ENCODE data around the gene SLC39A1. TPM values are rescaled to one million over a fixed set of nuclear protein-coding genes. Genes with fewer than 3 reads are reported as not detected.

The SLC39A1 gene
- total RNA-seq, 1 experiment from 2014 or later: 158 TPM

DNA sequence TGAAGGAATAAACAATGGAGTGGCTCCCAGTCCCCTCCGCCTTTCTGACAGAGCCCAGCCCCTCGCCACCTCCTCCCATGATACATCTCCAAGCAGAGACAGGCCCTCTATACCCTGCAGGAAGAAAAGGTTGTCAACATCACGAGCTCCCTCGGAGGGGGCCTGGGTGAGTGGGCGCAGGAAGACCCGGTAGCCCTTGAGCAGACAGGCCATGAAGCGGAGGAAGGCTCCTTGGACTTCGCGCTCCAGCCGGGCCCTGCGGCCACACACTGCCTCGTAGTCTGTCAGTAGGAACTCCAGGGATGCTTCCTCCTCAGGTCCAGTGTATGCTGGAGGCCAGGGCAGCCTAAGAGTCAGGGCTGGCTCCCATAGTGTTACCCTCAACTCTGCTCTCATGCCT lies 23.9 kb downstream of the SLC39A1 start:
- intact Hi-C loops (cut with micrococcal nuclease; ENCODE audit: unreplicated experiment): no loop called here
- Histone ChIP-seq H3K4me1 (ENCODE audit: control insufficient read depth, insufficient read depth, low read length) (no peaks in the 10 kb centered on the region), H3K27me3 (ENCODE audit: control insufficient read depth, insufficient read depth, low read length) (no peaks in the 10 kb centered on the region), H3K27ac (ENCODE audit: low read length) (no peak overlapping the region), H3K36me3 (ENCODE audit: control insufficient read depth, insufficient read depth, low read length) (0 out of 2 replicates have a peak, but pooled peaks cover 6% of the 10 kb centered on the region), H3K9me3 (ENCODE audit: control insufficient read depth, insufficient read depth, low read depth, low read length) (no peaks in the 10 kb centered on the region), H3K4me3 (ENCODE audit: low read depth in 2 of 2, low read length in 2 of 2) (no peak overlapping the region)
- DNase-seq (ENCODE audit: low read depth, low spot score) (no peak), ATAC-seq (no peak)
- POLR2A ChIA-PET: interaction anchor here (0.8 kb wide), 1 partner anchor 16 kb away, joined by 3 read pairs; no protein-coding TSS in a partner anchor
- BruUV-seq (replicated peaks): no TSS peak
- CTCF ChIA-PET: no interaction called here
- in situ Hi-C loops (cut with HindIII; ENCODE audit: low pct_unique_long_range_greater_than_20kb, low sequenced_read_pairs): no loop called here
- no peak for TF ChIP-seq SIN3A (IDR thresholded peaks at IDR 0.05; ENCODE audit: borderline replicate concordance, insufficient read depth, low read depth, low read length)
- TF ChIP-seq, protein P1, sequence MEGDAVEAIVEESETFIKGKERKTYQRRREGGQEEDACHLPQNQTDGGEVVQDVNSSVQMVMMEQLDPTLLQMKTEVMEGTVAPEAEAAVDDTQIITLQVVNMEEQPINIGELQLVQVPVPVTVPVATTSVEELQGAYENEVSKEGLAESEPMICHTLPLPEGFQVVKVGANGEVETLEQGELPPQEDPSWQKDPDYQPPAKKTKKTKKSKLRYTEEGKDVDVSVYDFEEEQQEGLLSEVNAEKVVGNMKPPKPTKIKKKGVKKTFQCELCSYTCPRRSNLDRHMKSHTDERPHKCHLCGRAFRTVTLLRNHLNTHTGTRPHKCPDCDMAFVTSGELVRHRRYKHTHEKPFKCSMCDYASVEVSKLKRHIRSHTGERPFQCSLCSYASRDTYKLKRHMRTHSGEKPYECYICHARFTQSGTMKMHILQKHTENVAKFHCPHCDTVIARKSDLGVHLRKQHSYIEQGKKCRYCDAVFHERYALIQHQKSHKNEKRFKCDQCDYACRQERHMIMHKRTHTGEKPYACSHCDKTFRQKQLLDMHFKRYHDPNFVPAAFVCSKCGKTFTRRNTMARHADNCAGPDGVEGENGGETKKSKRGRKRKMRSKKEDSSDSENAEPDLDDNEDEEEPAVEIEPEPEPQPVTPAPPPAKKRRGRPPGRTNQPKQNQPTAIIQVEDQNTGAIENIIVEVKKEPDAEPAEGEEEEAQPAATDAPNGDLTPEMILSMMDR (IDR thresholded peaks at IDR 0.05): no peak
- TF ChIP-seq, protein P2, sequence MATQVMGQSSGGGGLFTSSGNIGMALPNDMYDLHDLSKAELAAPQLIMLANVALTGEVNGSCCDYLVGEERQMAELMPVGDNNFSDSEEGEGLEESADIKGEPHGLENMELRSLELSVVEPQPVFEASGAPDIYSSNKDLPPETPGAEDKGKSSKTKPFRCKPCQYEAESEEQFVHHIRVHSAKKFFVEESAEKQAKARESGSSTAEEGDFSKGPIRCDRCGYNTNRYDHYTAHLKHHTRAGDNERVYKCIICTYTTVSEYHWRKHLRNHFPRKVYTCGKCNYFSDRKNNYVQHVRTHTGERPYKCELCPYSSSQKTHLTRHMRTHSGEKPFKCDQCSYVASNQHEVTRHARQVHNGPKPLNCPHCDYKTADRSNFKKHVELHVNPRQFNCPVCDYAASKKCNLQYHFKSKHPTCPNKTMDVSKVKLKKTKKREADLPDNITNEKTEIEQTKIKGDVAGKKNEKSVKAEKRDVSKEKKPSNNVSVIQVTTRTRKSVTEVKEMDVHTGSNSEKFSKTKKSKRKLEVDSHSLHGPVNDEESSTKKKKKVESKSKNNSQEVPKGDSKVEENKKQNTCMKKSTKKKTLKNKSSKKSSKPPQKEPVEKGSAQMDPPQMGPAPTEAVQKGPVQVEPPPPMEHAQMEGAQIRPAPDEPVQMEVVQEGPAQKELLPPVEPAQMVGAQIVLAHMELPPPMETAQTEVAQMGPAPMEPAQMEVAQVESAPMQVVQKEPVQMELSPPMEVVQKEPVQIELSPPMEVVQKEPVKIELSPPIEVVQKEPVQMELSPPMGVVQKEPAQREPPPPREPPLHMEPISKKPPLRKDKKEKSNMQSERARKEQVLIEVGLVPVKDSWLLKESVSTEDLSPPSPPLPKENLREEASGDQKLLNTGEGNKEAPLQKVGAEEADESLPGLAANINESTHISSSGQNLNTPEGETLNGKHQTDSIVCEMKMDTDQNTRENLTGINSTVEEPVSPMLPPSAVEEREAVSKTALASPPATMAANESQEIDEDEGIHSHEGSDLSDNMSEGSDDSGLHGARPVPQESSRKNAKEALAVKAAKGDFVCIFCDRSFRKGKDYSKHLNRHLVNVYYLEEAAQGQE (IDR thresholded peaks at IDR 0.05; ENCODE audit: insufficient read depth in 1 of 2, low read depth in 2 of 2, low read length in 1 of 2): no peak
- no peak for TF ChIP-seq TCF7L2 (IDR thresholded peaks at IDR 0.05; ENCODE audit: low read depth, low read length)
- no peak for TF ChIP-seq POLR2AphosphoS5 (IDR thresholded peaks at IDR 0.05; ENCODE audit: low read depth, low read length)

DNA sequence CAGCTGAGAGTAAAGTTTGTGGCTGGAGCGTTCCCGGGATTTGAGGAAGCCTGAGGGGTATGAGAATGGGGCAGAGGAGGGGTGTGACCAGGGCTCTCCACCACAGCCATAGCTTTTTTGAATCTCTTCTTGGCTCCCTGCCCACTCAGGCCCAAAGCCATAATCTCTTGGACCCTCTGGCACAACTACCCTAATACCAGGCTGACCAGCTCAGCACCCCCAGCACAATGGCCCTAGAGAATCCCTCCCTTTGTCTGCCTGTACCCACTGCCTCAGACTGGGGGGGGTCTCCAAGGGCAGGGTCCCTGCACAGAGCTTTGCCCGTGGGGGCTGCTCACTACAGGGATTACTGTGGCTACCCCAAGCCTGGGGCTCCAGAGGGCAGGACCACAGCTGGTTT lies 24.3 kb downstream of the SLC39A1 start:
- no TSS peak for BruUV-seq (replicated peaks)
- intact Hi-C loops (cut with micrococcal nuclease; ENCODE audit: unreplicated experiment): no loop called here
- POLR2A ChIA-PET: no interaction called here

More for the DNA sequence above, 24.3 kb downstream of the SLC39A1 start:
- Histone ChIP-seq H3K4me3 (ENCODE audit: low read depth in 2 of 2, low read length in 2 of 2) (no peak overlapping the region), H3K9me3 (ENCODE audit: control insufficient read depth, insufficient read depth, low read depth, low read length) (no peaks in the 10 kb centered on the region), H3K4me1 (ENCODE audit: control insufficient read depth, insufficient read depth, low read length) (no peaks in the 10 kb centered on the region), H3K36me3 (ENCODE audit: control insufficient read depth, insufficient read depth, low read length) (0 out of 2 replicates have a peak, but pooled peaks cover 6% of the 10 kb centered on the region), H3K27ac (ENCODE audit: low read length) (no peak overlapping the region), H3K27me3 (ENCODE audit: control insufficient read depth, insufficient read depth, low read length) (no peaks in the 10 kb centered on the region)
- TF ChIP-seq, protein P2 (IDR thresholded peaks at IDR 0.05; ENCODE audit: insufficient read depth in 1 of 2, low read depth in 2 of 2, low read length in 1 of 2): no peak
- TF ChIP-seq, protein P1 (IDR thresholded peaks at IDR 0.05): no peak
- TF ChIP-seq SIN3A (IDR thresholded peaks at IDR 0.05; ENCODE audit: borderline replicate concordance, insufficient read depth, low read depth, low read length) (no peak), POLR2AphosphoS5 (IDR thresholded peaks at IDR 0.05; ENCODE audit: low read depth, low read length) (no peak)
- CTCF ChIA-PET: interaction anchor here (0.7 kb wide), 2 partner anchors 19 to 413 kb away, joined by 3 to 6 read pairs; no protein-coding TSS in a partner anchor
- DNase-seq (ENCODE audit: low read depth, low spot score) (no peak), ATAC-seq (no peak)
- in situ Hi-C loops (cut with HindIII; ENCODE audit: low pct_unique_long_range_greater_than_20kb, low sequenced_read_pairs): no loop called here
